Measurements from ENCODE around the gene SRGAP1.
"Not testable (repeated sequence)": the region's sequence is repeated elsewhere in the genome, so short reads cannot be mapped to it uniquely, and the experiment has no call there.

SRGAP1 gene

DNA sequence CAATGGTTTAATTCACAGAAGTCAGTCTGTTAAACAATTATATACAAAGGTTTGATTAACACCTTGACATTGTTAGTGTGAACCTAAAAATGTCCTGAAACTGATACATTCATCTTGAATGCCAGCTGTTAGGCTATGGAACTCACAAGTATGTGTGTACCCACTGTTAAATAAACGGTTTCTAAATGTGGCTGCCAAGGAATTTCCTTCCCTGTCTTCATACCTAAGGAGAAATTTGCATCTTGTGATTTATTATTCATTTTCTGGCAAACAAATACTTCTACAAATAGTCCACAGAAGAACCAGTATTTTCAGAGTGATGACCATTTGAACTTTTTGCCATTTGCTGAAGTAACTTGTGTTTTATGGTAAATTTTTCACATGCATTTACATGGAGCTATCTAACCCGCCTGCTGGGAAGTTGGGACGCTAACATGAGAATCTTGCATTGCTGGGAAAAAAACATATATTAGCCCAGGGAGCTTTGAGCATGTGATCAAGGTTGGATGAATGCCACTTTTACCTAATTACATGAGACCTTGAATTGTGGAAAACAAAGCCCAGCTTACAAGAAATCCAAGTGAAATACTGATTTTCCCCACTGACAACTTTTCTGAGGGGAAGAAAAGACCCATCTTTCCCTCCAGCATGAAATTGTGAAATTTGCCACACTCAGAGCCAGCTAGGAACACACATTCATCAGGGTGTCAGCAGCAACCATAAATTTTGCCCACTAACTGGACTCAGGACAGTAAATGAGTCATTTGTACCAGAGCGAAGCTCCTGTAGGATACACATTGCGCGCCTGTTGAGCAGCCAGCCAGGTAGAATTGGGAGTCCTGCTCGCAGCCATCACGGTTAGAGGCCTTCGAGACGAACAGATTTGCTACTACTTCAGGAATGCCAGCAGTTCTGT lies 259.6 kb downstream of the SRGAP1 start:
- H3K36me3 ChIP-seq (ENCODE audit: insufficient read depth, low read length): peaks cover 10% of the 10 kb centered on the region
- no peaks in the 10 kb centered on the region for H3K79me2 ChIP-seq (ENCODE audit: control insufficient read depth, insufficient read depth, low read length, unreplicated experiment)
- 0 out of 2 replicates have a peak overlapping the region, but pooled peaks have one; percentile 6 for H3K4me3 ChIP-seq (ENCODE audit: low read depth, low read length)
- H2AFZ ChIP-seq (ENCODE audit: low read length, unreplicated experiment): no peak overlapping the region
- H3K4me1 ChIP-seq (ENCODE audit: control insufficient read depth, insufficient read depth, low read length, unreplicated experiment): peaks cover 53% of the 10 kb centered on the region
- no peaks in the 10 kb centered on the region for H3K27me3 ChIP-seq (ENCODE audit: insufficient read depth, low read length)
- H3K27ac ChIP-seq (ENCODE audit: low read depth, low read length): peak overlapping the region; percentile 31

- H3K27ac ChIP-seq (ENCODE audit: low read depth, low read length): no peak overlapping the region
- H3K36me3 ChIP-seq (ENCODE audit: insufficient read depth, low read length): peaks cover 10% of the 10 kb centered on the region
- H3K4me3 ChIP-seq (ENCODE audit: low read depth, low read length): no peak overlapping the region
- H3K27me3 ChIP-seq (ENCODE audit: insufficient read depth, low read length): no peaks in the 10 kb centered on the region
- H3K79me2 ChIP-seq (ENCODE audit: control insufficient read depth, insufficient read depth, low read length, unreplicated experiment): no peaks in the 10 kb centered on the region
- no peak overlapping the region for H2AFZ ChIP-seq (ENCODE audit: low read length, unreplicated experiment)
- peaks cover 51% of the 10 kb centered on the region for H3K4me1 ChIP-seq (ENCODE audit: control insufficient read depth, insufficient read depth, low read length, unreplicated experiment)
Measured at GRCh38 chr12:64105026-64105425, 260.5 kb downstream of the SRGAP1 start.

DNA sequence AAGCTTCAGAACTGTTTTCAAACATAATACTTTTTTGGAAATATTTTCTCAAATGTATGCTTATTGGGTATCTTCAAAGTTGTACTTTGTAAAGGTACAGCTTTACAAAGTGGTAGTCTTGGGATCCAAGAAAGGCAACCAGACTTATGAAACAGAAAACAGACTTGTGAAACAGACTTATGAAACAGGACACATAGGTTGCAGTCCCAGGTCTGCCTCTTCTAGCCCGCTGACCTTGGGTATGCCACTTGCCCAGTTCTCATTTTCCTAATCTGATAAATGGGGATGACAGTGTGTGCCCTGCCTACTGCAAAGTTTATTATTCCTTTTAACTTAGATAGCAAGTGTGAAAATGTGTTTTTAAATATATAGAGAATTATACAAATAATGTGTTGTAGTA lies 263.3 kb downstream of the SRGAP1 start:
- Histone ChIP-seq H3K27me3 (ENCODE audit: insufficient read depth, low read length) (no peaks in the 10 kb centered on the region), H3K4me1 (ENCODE audit: control insufficient read depth, insufficient read depth, low read length, unreplicated experiment) (peaks cover 35% of the 10 kb centered on the region), H3K27ac (ENCODE audit: low read depth, low read length) (no peak overlapping the region), H3K4me3 (ENCODE audit: low read depth, low read length) (no peak overlapping the region), H3K79me2 (ENCODE audit: control insufficient read depth, insufficient read depth, low read length, unreplicated experiment) (no peaks in the 10 kb centered on the region), H3K36me3 (ENCODE audit: insufficient read depth, low read length) (peaks cover 20% of the 10 kb centered on the region), H2AFZ (ENCODE audit: low read length, unreplicated experiment) (no peak overlapping the region)

DNA sequence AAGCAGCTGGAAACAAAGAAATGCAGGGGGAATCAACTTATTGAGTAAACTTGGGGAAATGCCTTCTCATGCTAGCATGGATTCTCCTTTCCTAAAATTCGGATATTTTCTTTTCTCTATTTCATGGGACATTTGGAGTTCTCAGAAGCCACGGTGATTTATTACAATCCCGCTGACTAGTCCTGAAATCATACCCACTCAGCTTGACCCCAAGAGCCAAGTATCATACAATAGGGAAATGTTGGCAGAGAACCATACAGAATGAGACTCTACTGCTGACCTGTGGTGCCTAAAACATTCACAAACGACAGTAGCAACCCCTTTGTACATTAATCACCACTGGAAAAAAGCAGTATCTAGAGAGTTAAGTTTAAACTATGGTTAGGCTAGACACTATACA lies 265.2 kb downstream of the SRGAP1 start:
- Histone ChIP-seq H2AFZ (ENCODE audit: low read length, unreplicated experiment) (no peak overlapping the region), H3K4me3 (ENCODE audit: low read depth, low read length) (no peak overlapping the region), H3K36me3 (ENCODE audit: insufficient read depth, low read length) (peaks cover 24% of the 10 kb centered on the region), H3K27me3 (ENCODE audit: insufficient read depth, low read length) (no peaks in the 10 kb centered on the region), H3K27ac (ENCODE audit: low read depth, low read length) (no peak overlapping the region), H3K4me1 (ENCODE audit: control insufficient read depth, insufficient read depth, low read length, unreplicated experiment) (peaks cover 19% of the 10 kb centered on the region), H3K79me2 (ENCODE audit: control insufficient read depth, insufficient read depth, low read length, unreplicated experiment) (no peaks in the 10 kb centered on the region)

DNA sequence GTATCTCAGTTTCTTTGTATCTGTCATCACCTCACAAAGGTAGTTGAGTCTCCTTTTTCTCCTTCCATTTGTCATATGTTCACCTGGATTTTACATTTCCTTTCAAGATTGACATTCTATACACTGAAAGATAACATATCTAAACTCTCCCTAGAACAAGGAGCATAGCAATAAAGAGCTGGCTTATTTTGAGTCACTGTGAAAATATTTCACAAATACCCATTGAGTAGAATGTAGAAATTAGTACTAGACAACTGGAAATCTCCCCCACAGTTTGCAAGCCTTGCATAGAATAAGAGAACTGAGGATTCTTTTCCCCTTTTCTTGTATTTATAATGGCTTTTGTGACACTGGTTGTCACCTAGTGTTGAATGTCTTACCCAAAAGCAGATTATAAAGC lies 266.4 kb downstream of the SRGAP1 start:
- Histone ChIP-seq H3K4me1 (ENCODE audit: control insufficient read depth, insufficient read depth, low read length, unreplicated experiment) (peaks cover 19% of the 10 kb centered on the region), H3K79me2 (ENCODE audit: control insufficient read depth, insufficient read depth, low read length, unreplicated experiment) (no peaks in the 10 kb centered on the region), H3K27ac (ENCODE audit: low read depth, low read length) (no peak overlapping the region), H3K27me3 (ENCODE audit: insufficient read depth, low read length) (no peaks in the 10 kb centered on the region), H3K36me3 (ENCODE audit: insufficient read depth, low read length) (peaks cover 31% of the 10 kb centered on the region), H3K4me3 (ENCODE audit: low read depth, low read length) (no peak overlapping the region), H2AFZ (ENCODE audit: low read length, unreplicated experiment) (no peak overlapping the region)

- peaks cover 24% of the 10 kb centered on the region for H3K36me3 ChIP-seq (ENCODE audit: insufficient read depth, low read length)
Measured at GRCh38 chr12:64116969-64117368, 272.5 kb downstream of the SRGAP1 start.

GRCh38 chr12:64120568-64120967 lies 276.1 kb downstream of the SRGAP1 start:
- Histone ChIP-seq H3K27me3 (ENCODE audit: insufficient read depth, low read length) (no peaks in the 10 kb centered on the region), H3K27ac (ENCODE audit: low read depth, low read length) (no peak overlapping the region), H3K36me3 (ENCODE audit: insufficient read depth, low read length) (peaks cover 9% of the 10 kb centered on the region), H2AFZ (ENCODE audit: low read length, unreplicated experiment) (no peak overlapping the region), H3K4me1 (ENCODE audit: control insufficient read depth, insufficient read depth, low read length, unreplicated experiment) (peaks cover 9% of the 10 kb centered on the region), H3K4me3 (ENCODE audit: low read depth, low read length) (no peak overlapping the region), H3K79me2 (ENCODE audit: control insufficient read depth, insufficient read depth, low read length, unreplicated experiment) (no peaks in the 10 kb centered on the region)

More at GRCh38 chr12:64116969-64117368, 272.5 kb downstream of the SRGAP1 start:
- H3K27ac ChIP-seq (ENCODE audit: low read depth, low read length): no peak overlapping the region
- no peak overlapping the region for H2AFZ ChIP-seq (ENCODE audit: low read length, unreplicated experiment)
- H3K79me2 ChIP-seq (ENCODE audit: control insufficient read depth, insufficient read depth, low read length, unreplicated experiment): no peaks in the 10 kb centered on the region
- H3K27me3 ChIP-seq (ENCODE audit: insufficient read depth, low read length): no peaks in the 10 kb centered on the region
- no peak overlapping the region for H3K4me3 ChIP-seq (ENCODE audit: low read depth, low read length)
- H3K4me1 ChIP-seq (ENCODE audit: control insufficient read depth, insufficient read depth, low read length, unreplicated experiment): no peaks in the 10 kb centered on the region

- not testable (repeated sequence) for H3K27me3 ChIP-seq (ENCODE audit: insufficient read depth, low read length); H3K36me3 ChIP-seq (ENCODE audit: insufficient read depth, low read length); H3K4me3 ChIP-seq (ENCODE audit: low read depth, low read length); H3K79me2 ChIP-seq (ENCODE audit: control insufficient read depth, insufficient read depth, low read length, unreplicated experiment); H3K27ac ChIP-seq (ENCODE audit: low read depth, low read length); H2AFZ ChIP-seq (ENCODE audit: low read length, unreplicated experiment); H3K4me1 ChIP-seq (ENCODE audit: control insufficient read depth, insufficient read depth, low read length, unreplicated experiment)
Measured at GRCh38 chr12:64121086-64121485, 276.6 kb downstream of the SRGAP1 start.

GRCh38 chr12:64122154-64122553 lies 277.7 kb downstream of the SRGAP1 start:
- no peak overlapping the region for H3K4me3 ChIP-seq (ENCODE audit: low read depth, low read length)
- H3K36me3 ChIP-seq (ENCODE audit: insufficient read depth, low read length): peaks cover 4% of the 10 kb centered on the region; the same call in 1 of the 2 replicates
- H3K4me1 ChIP-seq (ENCODE audit: control insufficient read depth, insufficient read depth, low read length, unreplicated experiment): peaks cover 9% of the 10 kb centered on the region
- H3K27ac ChIP-seq (ENCODE audit: low read depth, low read length): no peak overlapping the region
- H3K79me2 ChIP-seq (ENCODE audit: control insufficient read depth, insufficient read depth, low read length, unreplicated experiment): no peaks in the 10 kb centered on the region
- H2AFZ ChIP-seq (ENCODE audit: low read length, unreplicated experiment): no peak overlapping the region
- H3K27me3 ChIP-seq (ENCODE audit: insufficient read depth, low read length): no peaks in the 10 kb centered on the region

DNA sequence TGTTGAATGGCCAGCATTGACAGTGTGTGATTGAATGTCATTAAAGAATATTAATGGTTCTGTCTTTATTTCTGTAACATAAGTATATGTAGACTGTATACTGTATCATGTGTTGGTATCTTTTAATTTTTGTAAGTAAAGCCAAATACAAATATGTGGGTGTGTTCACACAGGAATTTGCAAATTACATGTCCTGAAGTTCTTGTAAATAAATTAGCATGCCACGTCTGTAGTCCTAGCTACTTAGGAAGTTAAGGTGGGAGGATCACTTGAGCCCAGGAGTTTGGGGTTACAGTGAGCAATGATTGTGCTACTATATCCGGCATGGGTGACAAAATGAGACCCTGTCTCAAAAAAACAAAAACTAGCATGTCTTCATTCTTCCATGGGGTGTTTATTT lies 278.5 kb downstream of the SRGAP1 start:
- no peaks in the 10 kb centered on the region for H3K27me3 ChIP-seq (ENCODE audit: insufficient read depth, low read length)
- H3K4me3 ChIP-seq (ENCODE audit: low read depth, low read length): no peak overlapping the region
- peaks cover 12% of the 10 kb centered on the region; the same call in 1 of the 2 replicates for H3K36me3 ChIP-seq (ENCODE audit: insufficient read depth, low read length)
- no peaks in the 10 kb centered on the region for H3K79me2 ChIP-seq (ENCODE audit: control insufficient read depth, insufficient read depth, low read length, unreplicated experiment)
- no peak overlapping the region for H2AFZ ChIP-seq (ENCODE audit: low read length, unreplicated experiment)
- H3K27ac ChIP-seq (ENCODE audit: low read depth, low read length): no peak overlapping the region
- peaks cover 9% of the 10 kb centered on the region for H3K4me1 ChIP-seq (ENCODE audit: control insufficient read depth, insufficient read depth, low read length, unreplicated experiment)

GRCh38 chr12:64123448-64123847 lies 278.9 kb downstream of the SRGAP1 start:
- H3K4me1 ChIP-seq (ENCODE audit: control insufficient read depth, insufficient read depth, low read length, unreplicated experiment): peaks cover 9% of the 10 kb centered on the region
- H3K79me2 ChIP-seq (ENCODE audit: control insufficient read depth, insufficient read depth, low read length, unreplicated experiment): no peaks in the 10 kb centered on the region
- no peaks in the 10 kb centered on the region for H3K27me3 ChIP-seq (ENCODE audit: insufficient read depth, low read length)
- no peak overlapping the region for H2AFZ ChIP-seq (ENCODE audit: low read length, unreplicated experiment)
- H3K27ac ChIP-seq (ENCODE audit: low read depth, low read length): no peak overlapping the region
- no peak overlapping the region for H3K4me3 ChIP-seq (ENCODE audit: low read depth, low read length)
- peaks cover 15% of the 10 kb centered on the region for H3K36me3 ChIP-seq (ENCODE audit: insufficient read depth, low read length)

Data from ACC112 (cell line).